Endodermal cell (in vitro differentiated cells): Measurements from ENCODE around the gene RFC5. TPM values are rescaled to one million over a fixed set of nuclear protein-coding genes. Genes with fewer than 3 reads are reported as not detected.

Source experiments
- DNase-seq: peaks from one replicate; pipeline ENCODE4 v3.0.0-alpha.2; 2017
- H3K27ac ChIP-seq: 2 replicates; pipeline ENCODE4 v1.5.1; 2013; ENCODE audit warnings: mild to moderate bottlenecking, low read depth, low read length, moderate library complexity
- H3K27me3 ChIP-seq: 2 replicates; pipeline ENCODE4 v1.6.1; 2013; ENCODE audit warnings: mild to moderate bottlenecking, low read length, moderate library complexity; ENCODE audit not compliant: insufficient read depth, control insufficient read depth, poor library complexity, severe bottlenecking
- H3K36me3 ChIP-seq: 2 replicates; pipeline ENCODE4 v1.7.0; 2013; ENCODE audit warnings: mild to moderate bottlenecking, low read length, moderate library complexity; ENCODE audit not compliant: control insufficient read depth, insufficient read depth
- H3K4me1 ChIP-seq: one replicate; pipeline ENCODE4 v1.7.0; 2013; ENCODE audit warnings: low read length; ENCODE audit not compliant: control insufficient read depth, insufficient read depth
- H3K4me3 ChIP-seq: 2 replicates; pipeline ENCODE4 v1.5.1; 2013; ENCODE audit warnings: mild to moderate bottlenecking, low read length, moderate library complexity
- H3K9ac ChIP-seq: 2 replicates; pipeline ENCODE4 v1.6.1; 2013; ENCODE audit warnings: mild to moderate bottlenecking, low read length, moderate library complexity; ENCODE audit not compliant: poor library complexity, severe bottlenecking; ENCODE audit errors: extremely low read depth
- H3K9me3 ChIP-seq: 2 replicates; pipeline ENCODE4 v1.6.1; 2013; ENCODE audit warnings: mild to moderate bottlenecking, low read length, moderate library complexity; ENCODE audit not compliant: control insufficient read depth
- H3K27ac Mint-ChIP-seq: 2 replicates; pipeline ENCODE4 v1.8.0; 2020; ENCODE audit warnings: mixed read lengths
- H3K27me3 Mint-ChIP-seq: 2 replicates; pipeline ENCODE4 v1.8.0; 2021; ENCODE audit warnings: mild to moderate bottlenecking, mixed read lengths; ENCODE audit not compliant: insufficient read depth
- H3K36me3 Mint-ChIP-seq: 2 replicates; pipeline ENCODE4 v1.8.0; 2020; ENCODE audit warnings: low read depth, mixed read lengths
- H3K4me1 Mint-ChIP-seq: 2 replicates; pipeline ENCODE4 v1.8.0; 2020; ENCODE audit warnings: mixed read lengths
- H3K4me3 Mint-ChIP-seq: 2 replicates; pipeline ENCODE4 v1.8.0; 2020; ENCODE audit warnings: mild to moderate bottlenecking, moderate library complexity, mixed read lengths
- H3K9me3 Mint-ChIP-seq: 2 replicates; pipeline ENCODE4 v1.8.0; 2020; ENCODE audit warnings: mild to moderate bottlenecking, mixed read lengths
- CTCF ChIP-seq: fragments of 200-600 bp; sonication (generic); conservative IDR thresholded peaks from 2 replicates; pipeline ENCODE4 v1.5.0; 2021; ENCODE audit warnings: antibody characterized with exemption, mild to moderate bottlenecking
- WGBS, 2 experiments: methylation state at CpG; one replicate each; pipeline versions ENCODE4 v1.1.5 to v1.1.7; 2013; ENCODE audit warnings: missing lambda C conversion rate in 2 of 2, mixed read lengths in 1 of 2; ENCODE audit not compliant: insufficient coverage in 1 of 2, insufficient read length in 1 of 2; 5-methylcytosine and 5-hydroxymethylcytosine counted together
- total RNA-seq, 2 donors: library from RNA; stranded (reverse); fragmentation: NEBNext Ultra II Directional in 1 of 2; extraction: Animal tissue kit (Norgen Biotek cat#: 25700) in 1 of 2; gene quantifications; 2 replicates in 1 of 2; 3 replicates in 1 of 2; pipeline ENCODE4 v1.2.1, GENCODE V29; 2021

Gene RFC5
- total RNA-seq, 2 donors from 2014 or later, result 32.2 to 46.2 TPM

- no peak overlapping the region for H3K4me3 ChIP-seq
- Mint-ChIP-seq H3K36me3 (peaks cover 77% of the 10 kb centered on the region), H3K27me3 (no peaks in the 10 kb centered on the region), H3K9me3 (peaks cover 4% of the 10 kb centered on the region), H3K4me1 (peaks cover 26% of the 10 kb centered on the region), H3K4me3 (no peak overlapping the region), H3K27ac (no peak overlapping the region)
- no peak for TF ChIP-seq CTCF
- no peaks in the 10 kb centered on the region for H3K9me3 ChIP-seq
- H3K27me3 ChIP-seq, result no peaks in the 10 kb centered on the region
- H3K4me1 ChIP-seq, result peaks cover 8% of the 10 kb centered on the region
- no peak overlapping the region for H3K27ac ChIP-seq
- peaks cover 80% of the 10 kb centered on the region for H3K36me3 ChIP-seq
- 91 to 98% methylated on average over 4 of the region's 4 CpGs for WGBS, 2 experiments
- no peak overlapping the region for H3K9ac ChIP-seq
- DNase-seq, result no peak
Measured at GRCh38 chr12:118042091-118042490, 25.6 kb downstream of the RFC5 start.

- H3K4me3 ChIP-seq, result no peak overlapping the region
- no peak overlapping the region for H3K27ac ChIP-seq
- H3K27ac Mint-ChIP-seq, result peak overlapping the region; percentile 74
- H3K27me3 ChIP-seq, result no peaks in the 10 kb centered on the region
- H3K9ac ChIP-seq, result no peak overlapping the region
- peaks cover 78% of the 10 kb centered on the region for H3K36me3 Mint-ChIP-seq
- H3K9me3 ChIP-seq, result no peaks in the 10 kb centered on the region
- 91% methylated on average over 2 of the region's 2 CpGs; no CpG with 5 or more reads in 1 of the 2 experiments for WGBS, 2 experiments
- H3K27me3 Mint-ChIP-seq, result no peaks in the 10 kb centered on the region
- peaks cover 10% of the 10 kb centered on the region for H3K4me1 Mint-ChIP-seq
- peaks cover 4% of the 10 kb centered on the region for H3K9me3 Mint-ChIP-seq
- no peak overlapping the region for H3K4me3 Mint-ChIP-seq
- DNase-seq, result no peak
- TF ChIP-seq CTCF, result no peak
- peaks cover 3% of the 10 kb centered on the region for H3K4me1 ChIP-seq
- peaks cover 83% of the 10 kb centered on the region for H3K36me3 ChIP-seq
Measured at GRCh38 chr12:118044075-118044474, 27.6 kb downstream of the RFC5 start.

GRCh38 chr12:118044577-118044976 lies 28.1 kb downstream of the RFC5 start:
- peaks cover 79% of the 10 kb centered on the region for H3K36me3 Mint-ChIP-seq

More at GRCh38 chr12:118044577-118044976, 28.1 kb downstream of the RFC5 start:
- Histone ChIP-seq H3K27me3 (no peaks in the 10 kb centered on the region), H3K36me3 (peaks cover 84% of the 10 kb centered on the region), H3K4me3 (no peak overlapping the region), H3K9me3 (no peaks in the 10 kb centered on the region), H3K4me1 (no peaks in the 10 kb centered on the region), H3K9ac (no peak overlapping the region), H3K27ac (no peak overlapping the region)
- peaks cover 7% of the 10 kb centered on the region for H3K4me1 Mint-ChIP-seq
- H3K27ac Mint-ChIP-seq, result peak overlapping the region; percentile 74
- DNase-seq, result no peak
- H3K27me3 Mint-ChIP-seq, result no peaks in the 10 kb centered on the region
- peaks cover 4% of the 10 kb centered on the region for H3K9me3 Mint-ChIP-seq
- 99 to 100% methylated on average over 4 to 6 of the region's 8 CpGs for WGBS, 2 experiments
- TF ChIP-seq CTCF, result no peak
- H3K4me3 Mint-ChIP-seq, result no peak overlapping the region
